GM12874 (cell line): Measurements from ENCODE around the gene PROZ.

ENCODE experiments used
- TF ChIP-seq, protein P1 (sequence below): IDR thresholded peaks from 2 replicates; pipeline ENCODE4 v1.5.1; 2011; ENCODE audit warnings: low read depth, mild to moderate bottlenecking, control low read depth, low read length, moderate library complexity; ENCODE audit not compliant: insufficient read depth

The PROZ gene

GRCh38 chr13:113178070-113178895 is 19.8 kb downstream of the PROZ start:
- TF ChIP-seq, protein P1, sequence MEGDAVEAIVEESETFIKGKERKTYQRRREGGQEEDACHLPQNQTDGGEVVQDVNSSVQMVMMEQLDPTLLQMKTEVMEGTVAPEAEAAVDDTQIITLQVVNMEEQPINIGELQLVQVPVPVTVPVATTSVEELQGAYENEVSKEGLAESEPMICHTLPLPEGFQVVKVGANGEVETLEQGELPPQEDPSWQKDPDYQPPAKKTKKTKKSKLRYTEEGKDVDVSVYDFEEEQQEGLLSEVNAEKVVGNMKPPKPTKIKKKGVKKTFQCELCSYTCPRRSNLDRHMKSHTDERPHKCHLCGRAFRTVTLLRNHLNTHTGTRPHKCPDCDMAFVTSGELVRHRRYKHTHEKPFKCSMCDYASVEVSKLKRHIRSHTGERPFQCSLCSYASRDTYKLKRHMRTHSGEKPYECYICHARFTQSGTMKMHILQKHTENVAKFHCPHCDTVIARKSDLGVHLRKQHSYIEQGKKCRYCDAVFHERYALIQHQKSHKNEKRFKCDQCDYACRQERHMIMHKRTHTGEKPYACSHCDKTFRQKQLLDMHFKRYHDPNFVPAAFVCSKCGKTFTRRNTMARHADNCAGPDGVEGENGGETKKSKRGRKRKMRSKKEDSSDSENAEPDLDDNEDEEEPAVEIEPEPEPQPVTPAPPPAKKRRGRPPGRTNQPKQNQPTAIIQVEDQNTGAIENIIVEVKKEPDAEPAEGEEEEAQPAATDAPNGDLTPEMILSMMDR, result no peak

DNA sequence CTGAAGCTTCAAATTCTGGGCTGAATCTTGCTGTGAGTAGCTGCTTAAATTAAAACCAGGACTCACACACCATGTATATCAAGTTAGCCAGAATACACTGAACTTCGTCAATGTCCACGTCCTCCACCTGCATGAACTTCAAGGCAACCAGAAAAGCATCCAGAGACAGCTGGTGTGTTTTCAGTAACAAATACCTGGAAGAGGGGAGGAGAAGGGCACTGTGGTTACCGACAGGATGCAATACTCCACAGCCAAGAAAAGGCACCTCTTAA is 20.4 kb downstream of the PROZ start:
- TF ChIP-seq, protein P1, result no peak

DNA sequence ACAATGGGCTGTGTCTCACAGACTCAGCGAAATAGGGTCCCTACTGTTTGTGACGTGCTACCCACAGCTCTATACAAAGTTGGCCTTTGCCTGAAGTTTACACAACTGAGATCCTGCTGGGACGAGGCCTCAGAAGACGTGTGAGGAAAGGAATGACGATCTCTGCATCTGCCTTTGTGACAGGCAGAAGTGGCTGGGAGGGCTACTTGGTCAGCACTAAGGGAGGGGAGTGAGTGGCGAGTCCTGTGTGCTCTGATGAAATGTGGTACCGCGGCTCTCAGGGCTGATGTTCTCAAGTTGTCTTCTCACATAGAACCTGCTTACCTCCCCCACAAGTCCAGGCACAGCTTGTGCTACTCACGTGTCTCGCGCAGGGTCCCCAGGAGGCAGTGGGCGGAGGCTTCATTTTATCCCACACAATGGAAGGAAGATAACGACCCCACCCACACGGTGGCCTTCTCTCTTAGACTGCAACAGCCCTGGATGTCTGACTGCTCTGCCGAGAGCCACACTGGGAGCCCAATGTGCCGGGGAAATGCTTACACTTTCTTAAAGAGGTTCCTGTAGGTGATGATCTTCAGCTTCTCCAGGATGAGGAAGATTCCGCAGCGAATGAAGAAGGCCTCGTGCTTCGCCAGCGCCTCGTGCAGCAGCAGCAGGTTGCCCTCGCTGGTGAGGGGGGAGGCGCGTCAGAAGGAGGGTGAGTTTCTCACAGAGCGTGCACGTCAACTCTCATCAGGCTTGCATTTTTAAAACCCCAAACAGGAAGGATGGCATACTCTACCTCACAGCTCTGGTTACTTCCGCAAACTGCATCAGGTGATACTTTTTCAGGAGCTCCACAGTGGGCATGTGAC is 21.2 kb downstream of the PROZ start:
- TF ChIP-seq, protein P1, result no peak

DNA sequence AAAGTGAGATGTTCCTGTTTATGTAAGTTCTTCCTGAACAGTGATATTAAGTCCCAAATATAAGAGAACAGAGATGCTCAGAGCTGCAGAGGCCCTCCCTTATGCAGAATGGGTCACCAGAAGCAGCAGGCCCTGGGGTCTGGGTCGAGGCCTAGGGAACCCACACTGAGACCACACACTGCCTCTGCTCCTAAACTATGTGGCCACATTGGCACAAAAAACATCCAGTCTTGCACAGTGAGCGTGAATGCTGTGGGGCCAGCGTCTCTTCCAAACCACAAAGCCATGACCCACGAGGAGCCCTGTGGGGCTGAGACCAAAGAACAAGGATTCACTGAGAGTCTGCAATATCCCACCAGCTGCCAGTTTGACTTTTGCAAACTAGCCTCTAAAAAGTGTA is 23.6 kb downstream of the PROZ start:
- TF ChIP-seq, protein P1, result no peak

GRCh38 chr13:113183450-113184129 is 25.1 kb downstream of the PROZ start:
- TF ChIP-seq, protein P1, result no peak

DNA sequence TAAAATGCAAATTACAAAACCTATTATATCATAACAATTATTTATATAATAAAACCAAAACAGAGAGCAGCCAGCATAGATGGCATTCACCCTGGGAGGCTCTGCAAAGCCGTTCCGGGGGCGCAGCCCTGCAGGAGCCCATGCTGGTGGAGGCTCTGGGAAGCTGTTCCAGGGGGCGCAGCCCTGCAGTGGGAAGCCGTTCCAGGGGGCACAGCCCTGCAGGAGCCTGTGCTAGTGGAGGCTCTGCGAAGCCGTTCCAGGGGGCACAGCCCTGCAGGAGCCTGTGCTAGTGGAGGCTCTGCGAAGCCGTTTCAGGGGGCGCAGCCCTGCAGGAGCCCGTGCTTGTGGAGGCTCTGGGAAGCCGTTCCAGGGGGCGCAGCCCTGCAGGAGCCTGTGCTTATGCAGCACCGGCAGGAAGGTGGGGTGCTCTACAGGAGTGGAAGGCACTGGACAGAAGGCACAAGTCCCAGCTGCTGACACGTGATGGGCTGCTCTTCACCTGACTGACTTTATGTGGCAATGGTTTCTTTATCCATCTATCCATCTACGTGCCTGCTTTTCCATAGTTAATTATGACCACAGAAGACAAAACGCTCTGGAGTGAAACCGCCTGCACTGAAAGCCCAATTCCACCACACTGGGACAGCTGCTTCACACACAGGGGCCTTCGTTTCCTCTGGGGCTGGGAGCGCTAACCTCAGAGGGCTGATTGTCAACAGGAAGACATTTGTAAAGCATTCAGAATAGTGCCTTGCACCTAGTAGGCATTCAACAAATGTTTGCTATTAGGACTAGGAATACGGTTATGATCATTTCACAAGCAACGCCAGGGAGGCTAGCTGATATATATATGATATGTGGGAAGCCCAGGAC is 26.4 kb downstream of the PROZ start:
- TF ChIP-seq, protein P1, result no peak
